K562 (cell line): ENCODE measurements around the gene RNU5D-1. TPM values are rescaled to one million over a fixed set of nuclear protein-coding genes. Genes with fewer than 3 reads are reported as not detected.

ENCODE experiments used
- ARHGAP35 ChIP-seq: fragments of 450-650 bp; IDR thresholded peaks from 2 replicates; pipeline ENCODE4 v1.6.1; 2018; ENCODE audit not compliant: partially characterized antibody
- ARID1B ChIP-seq: fragments of 450-650 bp; IDR thresholded peaks from 2 replicates; pipeline ENCODE4 v1.6.1; 2016; ENCODE audit warnings: antibody characterized with exemption, mild to moderate bottlenecking, inconsistent platforms
- E2F4 ChIP-seq: sonication (generic); formaldehyde crosslinking; IDR thresholded peaks from 2 replicates; pipeline ENCODE4 v1.8.0; 2022; ENCODE audit warnings: mild to moderate bottlenecking, low read depth, missing genetic modification reagents
- HMG20B ChIP-seq: fragments of 250-450 bp; sonication (Bioruptor Pico); IDR thresholded peaks from 2 replicates; pipeline ENCODE4 v1.5.0; 2021; ENCODE audit warnings: mild to moderate bottlenecking
- KDM4B ChIP-seq, 2 experiments: fragments of 450-650 bp in 1 of 2; sonication (generic) in 1 of 2; IDR thresholded peaks; 2 replicates each; pipeline ENCODE4 v1.6.1; 2016 to 2017; ENCODE audit warnings: borderline replicate concordance in 2 of 2, antibody characterized with exemption in 1 of 2, low read depth in 1 of 2, mild to moderate bottlenecking in 1 of 2
- MECOM ChIP-seq: fragments of 250-450 bp; sonication (Bioruptor Pico); IDR thresholded peaks from 2 replicates; pipeline ENCODE4 v1.8.0; 2022; ENCODE audit warnings: inconsistent platforms
- MYBL2 ChIP-seq, 2 experiments: fragments of 450-650 bp in 1 of 2; sonication (generic) in 1 of 2; formaldehyde crosslinking in 1 of 2; IDR thresholded peaks; 2 replicates each; pipeline versions ENCODE4 v1.6.1 to v1.8.1; 2017 to 2022; ENCODE audit warnings: borderline replicate concordance in 1 of 2, inconsistent platforms in 1 of 2, low read depth in 1 of 2, mild to moderate bottlenecking in 1 of 2, missing genetic modification reagents in 1 of 2, moderate library complexity in 1 of 2
- NFE2 ChIP-seq: IDR thresholded peaks from 2 replicates; pipeline ENCODE4 v1.6.1; 2014; ENCODE audit warnings: antibody characterized with exemption, low read depth
- PHB2 ChIP-seq: fragments of 450-650 bp; IDR thresholded peaks from 2 replicates; pipeline ENCODE4 v1.6.1; 2017; ENCODE audit warnings: low read depth
- POLR2G ChIP-seq: fragments of 200-400 bp; formaldehyde crosslinking; IDR thresholded peaks from 2 replicates; pipeline ENCODE4 v1.6.1; 2017; ENCODE audit warnings: low read depth, mild to moderate bottlenecking, antibody characterized with exemption, low read length, moderate library complexity
- TAF7 ChIP-seq: fragments of 450-650 bp; IDR thresholded peaks from 2 replicates; pipeline ENCODE4 v1.6.1; 2016; ENCODE audit warnings: missing genetic modification characterization, missing compliant biosample characterization
- TOE1 ChIP-seq, 2 experiments: fragments of 450-650 bp in 1 of 2; sonication (generic) in 1 of 2; formaldehyde crosslinking in 1 of 2; IDR thresholded peaks; 2 replicates each; pipeline versions ENCODE4 v1.7.1 to v1.8.0; 2016 to 2022; ENCODE audit warnings: borderline replicate concordance in 2 of 2, mild to moderate bottlenecking in 2 of 2, antibody characterized with exemption in 1 of 2, inconsistent platforms in 1 of 2, low read depth in 1 of 2, missing genetic modification reagents in 1 of 2, moderate library complexity in 1 of 2
- ZNF274 ChIP-seq: IDR thresholded peaks from 2 replicates; pipeline ENCODE4 v1.6.1; 2011; ENCODE audit warnings: low read depth, mild to moderate bottlenecking, low read length, moderate library complexity, borderline replicate concordance
- ZNF347 ChIP-seq: fragments of 450-650 bp; formaldehyde crosslinking; IDR thresholded peaks from 2 replicates; pipeline ENCODE4 v1.4.0; 2020; ENCODE audit warnings: low read depth, mild to moderate bottlenecking, moderate library complexity
- polyA plus RNA-seq, 8 experiments: library from polyadenylated mRNA; depleted of rRNA in 4 of 8; stranded (reverse) in 5 of 8; unstranded in 3 of 8; fragments of >200 nt; fragmentation: Nextera tagmentation in 2 of 8; fragmentation: Illumina TruSeq in 1 of 8; extraction: Ambion mirVana in 2 of 8; extraction: Trizol in 1 of 8; gene quantifications; 2 replicates each; pipeline versions ENCODE4 v1.2.1 to v1.2.3, GENCODE V29; 2011 to 2014; ENCODE audit warnings: inconsistent platforms in 1 of 8, missing spikeins in 1 of 8
- total RNA-seq, 7 experiments: library from RNA; depleted of rRNA in 6 of 7; stranded (reverse); fragments of >200 nt in 6 of 7; fragmentation: Illumina TruSeq in 2 of 7; extraction: Trizol in 2 of 7; gene quantifications; 2 replicates each; pipeline versions ENCODE4 v1.2.1 to v1.2.3, GENCODE V29; 2011 to 2021; ENCODE audit warnings: low replicate concordance in 1 of 7
- TF ChIP-seq, protein P1 (sequence below): fragments of 450-650 bp; IDR thresholded peaks from 2 replicates; pipeline ENCODE4 v1.7.1; 2018; ENCODE audit warnings: mild to moderate bottlenecking, low read depth; ENCODE audit not compliant: partially characterized antibody
- TF ChIP-seq, protein P2 (sequence below): IDR thresholded peaks from 3 replicates; pipeline ENCODE4 v1.6.1; 2011; ENCODE audit warnings: borderline replicate concordance, mild to moderate bottlenecking; ENCODE audit not compliant: insufficient read length, insufficient read depth
- TF ChIP-seq, protein P3 (sequence below): fragments of 450-650 bp; formaldehyde crosslinking; conservative IDR thresholded peaks from 2 replicates; pipeline ENCODE4 v1.4.0; 2022; ENCODE audit warnings: mild to moderate bottlenecking, missing genetic modification characterization
- TF ChIP-seq, protein P4 (sequence below): fragments of 450-650 bp; IDR thresholded peaks from 2 replicates; pipeline ENCODE4 v1.6.1; 2017; ENCODE audit warnings: mild to moderate bottlenecking, moderate library complexity

RNU5D-1 gene
- total and polyA plus RNA-seq, 9 of the 15 experiments (the other 6 are each of a cell fraction or from before 2014, with no cell fraction given) = under 0.01 TPM; not detected in 8

DNA sequence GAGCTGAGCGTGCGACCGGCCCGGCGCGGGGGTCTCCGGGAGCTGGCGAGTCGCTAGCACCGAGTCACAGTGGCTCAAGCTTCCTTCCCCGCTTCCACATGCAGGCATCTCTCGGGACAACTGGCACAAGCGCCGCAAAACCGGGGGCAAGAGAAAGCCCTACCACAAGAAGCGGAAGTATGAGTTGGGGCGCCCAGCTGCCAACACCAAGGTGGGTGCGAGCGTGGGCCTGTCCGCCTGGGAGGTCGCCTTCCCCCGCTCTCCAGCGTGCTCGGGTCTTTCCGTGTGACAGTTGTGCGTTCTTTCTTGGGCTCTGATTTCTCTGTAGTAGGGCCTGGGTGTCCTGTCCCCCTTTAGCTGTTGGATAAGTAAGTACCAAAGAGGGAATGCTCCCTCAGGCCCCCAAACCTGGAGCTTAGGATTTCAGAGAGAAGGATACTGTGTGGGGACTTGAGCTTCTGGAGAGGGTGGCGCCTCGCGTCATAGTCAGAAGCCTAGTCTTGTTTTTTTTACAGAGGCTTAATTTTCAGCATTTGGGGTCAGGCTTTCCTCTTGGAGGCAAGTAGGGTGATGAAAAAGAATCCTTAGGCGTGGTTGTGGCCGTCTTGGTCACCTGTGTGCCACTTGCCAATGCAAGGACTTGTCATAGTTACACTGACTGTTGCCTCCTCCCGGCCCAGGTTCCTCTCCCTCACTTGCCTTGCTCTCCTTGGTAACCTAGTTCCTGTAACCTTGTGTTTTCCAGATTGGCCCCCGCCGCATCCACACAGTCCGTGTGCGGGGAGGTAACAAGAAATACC lies 45.2 kb upstream of the RNU5D-1 start (continued):
- TF ChIP-seq, protein P1, sequence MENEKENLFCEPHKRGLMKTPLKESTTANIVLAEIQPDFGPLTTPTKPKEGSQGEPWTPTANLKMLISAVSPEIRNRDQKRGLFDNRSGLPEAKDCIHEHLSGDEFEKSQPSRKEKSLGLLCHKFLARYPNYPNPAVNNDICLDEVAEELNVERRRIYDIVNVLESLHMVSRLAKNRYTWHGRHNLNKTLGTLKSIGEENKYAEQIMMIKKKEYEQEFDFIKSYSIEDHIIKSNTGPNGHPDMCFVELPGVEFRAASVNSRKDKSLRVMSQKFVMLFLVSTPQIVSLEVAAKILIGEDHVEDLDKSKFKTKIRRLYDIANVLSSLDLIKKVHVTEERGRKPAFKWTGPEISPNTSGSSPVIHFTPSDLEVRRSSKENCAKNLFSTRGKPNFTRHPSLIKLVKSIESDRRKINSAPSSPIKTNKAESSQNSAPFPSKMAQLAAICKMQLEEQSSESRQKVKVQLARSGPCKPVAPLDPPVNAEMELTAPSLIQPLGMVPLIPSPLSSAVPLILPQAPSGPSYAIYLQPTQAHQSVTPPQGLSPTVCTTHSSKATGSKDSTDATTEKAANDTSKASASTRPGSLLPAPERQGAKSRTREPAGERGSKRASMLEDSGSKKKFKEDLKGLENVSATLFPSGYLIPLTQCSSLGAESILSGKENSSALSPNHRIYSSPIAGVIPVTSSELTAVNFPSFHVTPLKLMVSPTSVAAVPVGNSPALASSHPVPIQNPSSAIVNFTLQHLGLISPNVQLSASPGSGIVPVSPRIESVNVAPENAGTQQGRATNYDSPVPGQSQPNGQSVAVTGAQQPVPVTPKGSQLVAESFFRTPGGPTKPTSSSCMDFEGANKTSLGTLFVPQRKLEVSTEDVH = no peak
- TF ChIP-seq KDM4B (IDR thresholded peaks at IDR 0.05; ENCODE audit: borderline replicate concordance in 2 of 2, low read depth in 1 of 2) = no peak
- TF ChIP-seq, protein P2, sequence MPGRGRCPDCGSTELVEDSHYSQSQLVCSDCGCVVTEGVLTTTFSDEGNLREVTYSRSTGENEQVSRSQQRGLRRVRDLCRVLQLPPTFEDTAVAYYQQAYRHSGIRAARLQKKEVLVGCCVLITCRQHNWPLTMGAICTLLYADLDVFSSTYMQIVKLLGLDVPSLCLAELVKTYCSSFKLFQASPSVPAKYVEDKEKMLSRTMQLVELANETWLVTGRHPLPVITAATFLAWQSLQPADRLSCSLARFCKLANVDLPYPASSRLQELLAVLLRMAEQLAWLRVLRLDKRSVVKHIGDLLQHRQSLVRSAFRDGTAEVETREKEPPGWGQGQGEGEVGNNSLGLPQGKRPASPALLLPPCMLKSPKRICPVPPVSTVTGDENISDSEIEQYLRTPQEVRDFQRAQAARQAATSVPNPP = no peak
- no peak for TF ChIP-seq ZNF347 (CRISPR knock-in tag)
- TF ChIP-seq, protein P3, sequence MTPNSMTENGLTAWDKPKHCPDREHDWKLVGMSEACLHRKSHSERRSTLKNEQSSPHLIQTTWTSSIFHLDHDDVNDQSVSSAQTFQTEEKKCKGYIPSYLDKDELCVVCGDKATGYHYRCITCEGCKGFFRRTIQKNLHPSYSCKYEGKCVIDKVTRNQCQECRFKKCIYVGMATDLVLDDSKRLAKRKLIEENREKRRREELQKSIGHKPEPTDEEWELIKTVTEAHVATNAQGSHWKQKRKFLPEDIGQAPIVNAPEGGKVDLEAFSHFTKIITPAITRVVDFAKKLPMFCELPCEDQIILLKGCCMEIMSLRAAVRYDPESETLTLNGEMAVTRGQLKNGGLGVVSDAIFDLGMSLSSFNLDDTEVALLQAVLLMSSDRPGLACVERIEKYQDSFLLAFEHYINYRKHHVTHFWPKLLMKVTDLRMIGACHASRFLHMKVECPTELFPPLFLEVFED (CRISPR knock-in tag) = no peak
- no peak for TF ChIP-seq PHB2
- TF ChIP-seq ARHGAP35 = no peak
- TF ChIP-seq POLR2G = peak; percentile 78; the same call in 1 of the 2 replicates
- no peak for TF ChIP-seq MYBL2 (IDR thresholded peaks at IDR 0.05; ENCODE audit: low read depth)
- no peak for TF ChIP-seq MYBL2 (CRISPR knock-in tag; IDR thresholded peaks at IDR 0.05; ENCODE audit: borderline replicate concordance)
- TF ChIP-seq ZNF274 = no peak
- TF ChIP-seq TAF7 (tag) = no peak
- no peak for TF ChIP-seq E2F4
- TF ChIP-seq, protein P4, sequence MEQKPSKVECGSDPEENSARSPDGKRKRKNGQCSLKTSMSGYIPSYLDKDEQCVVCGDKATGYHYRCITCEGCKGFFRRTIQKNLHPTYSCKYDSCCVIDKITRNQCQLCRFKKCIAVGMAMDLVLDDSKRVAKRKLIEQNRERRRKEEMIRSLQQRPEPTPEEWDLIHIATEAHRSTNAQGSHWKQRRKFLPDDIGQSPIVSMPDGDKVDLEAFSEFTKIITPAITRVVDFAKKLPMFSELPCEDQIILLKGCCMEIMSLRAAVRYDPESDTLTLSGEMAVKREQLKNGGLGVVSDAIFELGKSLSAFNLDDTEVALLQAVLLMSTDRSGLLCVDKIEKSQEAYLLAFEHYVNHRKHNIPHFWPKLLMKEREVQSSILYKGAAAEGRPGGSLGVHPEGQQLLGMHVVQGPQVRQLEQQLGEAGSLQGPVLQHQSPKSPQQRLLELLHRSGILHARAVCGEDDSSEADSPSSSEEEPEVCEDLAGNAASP = no peak
- TF ChIP-seq ARID1B = no peak
- no peak for TF ChIP-seq HMG20B (CRISPR knock-in tag)
- TF ChIP-seq TOE1 (IDR thresholded peaks at IDR 0.05; ENCODE audit: borderline replicate concordance) = no peak
- TF ChIP-seq TOE1 (CRISPR knock-in tag; IDR thresholded peaks at IDR 0.05; ENCODE audit: borderline replicate concordance, low read depth) = no peak
- no peak for TF ChIP-seq NFE2
- no peak for TF ChIP-seq MECOM (CRISPR knock-in tag)
